Ishikawa (cell line): ENCODE results near the gene MUC4.

ENCODE experiments used
- CREB1 ChIP-seq: IDR thresholded peaks from 2 replicates; pipeline ENCODE4 v1.6.1; 2012; ENCODE audit warnings: low read depth
- EGR1 ChIP-seq: IDR thresholded peaks from 2 replicates; pipeline ENCODE4 v1.6.1; 2012
- EP300 ChIP-seq: IDR thresholded peaks from 2 replicates; pipeline ENCODE4 v1.6.1; 2012; ENCODE audit warnings: borderline replicate concordance
- MAX ChIP-seq: IDR thresholded peaks from 2 replicates; pipeline ENCODE4 v1.6.1; 2012
- NFIC ChIP-seq: IDR thresholded peaks from 2 replicates; pipeline ENCODE4 v1.6.1; 2012
- RAD21 ChIP-seq: IDR thresholded peaks from 2 replicates; pipeline ENCODE4 v1.6.1; 2012; ENCODE audit warnings: low read depth
- TAF1 ChIP-seq: IDR thresholded peaks from 2 replicates; pipeline ENCODE4 v1.6.1; 2012; ENCODE audit warnings: low read depth, mild to moderate bottlenecking
- TCF12 ChIP-seq: IDR thresholded peaks from 2 replicates; pipeline ENCODE4 v1.6.1; 2012; ENCODE audit warnings: low read depth
- TEAD4 ChIP-seq: IDR thresholded peaks from 2 replicates; pipeline ENCODE4 v1.6.1; 2012
- USF1 ChIP-seq: IDR thresholded peaks from 2 replicates; pipeline ENCODE4 v1.6.1; 2012
- YY1 ChIP-seq: IDR thresholded peaks from 2 replicates; pipeline ENCODE4 v1.6.1; 2012; ENCODE audit warnings: low read depth
- TF ChIP-seq, protein P1 (sequence below): IDR thresholded peaks from 2 replicates; pipeline ENCODE4 v1.6.1; 2012; ENCODE audit warnings: low read depth, mild to moderate bottlenecking

GRCh38 chr3:195847055-195847950 is 35.6 kb upstream of the MUC4 start:
- TF ChIP-seq EP300 = no peak
- TF ChIP-seq TEAD4 = peak; percentile 5; the same call in 1 of the 2 replicates
- TF ChIP-seq NFIC = no peak
- TF ChIP-seq RAD21 = no peak
- TF ChIP-seq MAX = no peak
- TF ChIP-seq, protein P1, sequence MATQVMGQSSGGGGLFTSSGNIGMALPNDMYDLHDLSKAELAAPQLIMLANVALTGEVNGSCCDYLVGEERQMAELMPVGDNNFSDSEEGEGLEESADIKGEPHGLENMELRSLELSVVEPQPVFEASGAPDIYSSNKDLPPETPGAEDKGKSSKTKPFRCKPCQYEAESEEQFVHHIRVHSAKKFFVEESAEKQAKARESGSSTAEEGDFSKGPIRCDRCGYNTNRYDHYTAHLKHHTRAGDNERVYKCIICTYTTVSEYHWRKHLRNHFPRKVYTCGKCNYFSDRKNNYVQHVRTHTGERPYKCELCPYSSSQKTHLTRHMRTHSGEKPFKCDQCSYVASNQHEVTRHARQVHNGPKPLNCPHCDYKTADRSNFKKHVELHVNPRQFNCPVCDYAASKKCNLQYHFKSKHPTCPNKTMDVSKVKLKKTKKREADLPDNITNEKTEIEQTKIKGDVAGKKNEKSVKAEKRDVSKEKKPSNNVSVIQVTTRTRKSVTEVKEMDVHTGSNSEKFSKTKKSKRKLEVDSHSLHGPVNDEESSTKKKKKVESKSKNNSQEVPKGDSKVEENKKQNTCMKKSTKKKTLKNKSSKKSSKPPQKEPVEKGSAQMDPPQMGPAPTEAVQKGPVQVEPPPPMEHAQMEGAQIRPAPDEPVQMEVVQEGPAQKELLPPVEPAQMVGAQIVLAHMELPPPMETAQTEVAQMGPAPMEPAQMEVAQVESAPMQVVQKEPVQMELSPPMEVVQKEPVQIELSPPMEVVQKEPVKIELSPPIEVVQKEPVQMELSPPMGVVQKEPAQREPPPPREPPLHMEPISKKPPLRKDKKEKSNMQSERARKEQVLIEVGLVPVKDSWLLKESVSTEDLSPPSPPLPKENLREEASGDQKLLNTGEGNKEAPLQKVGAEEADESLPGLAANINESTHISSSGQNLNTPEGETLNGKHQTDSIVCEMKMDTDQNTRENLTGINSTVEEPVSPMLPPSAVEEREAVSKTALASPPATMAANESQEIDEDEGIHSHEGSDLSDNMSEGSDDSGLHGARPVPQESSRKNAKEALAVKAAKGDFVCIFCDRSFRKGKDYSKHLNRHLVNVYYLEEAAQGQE = no peak
- TF ChIP-seq CREB1 = no peak
- no peak for TF ChIP-seq TAF1
- no peak for TF ChIP-seq EGR1
- no peak for TF ChIP-seq USF1
- no peak for TF ChIP-seq YY1
- TF ChIP-seq TCF12 = 0 out of 2 replicates have a peak, but pooled peaks have one; percentile 17
